ENCODE data around the gene FBXL13. TPM values are rescaled to one million over a fixed set of nuclear protein-coding genes. Genes with fewer than 3 reads are reported as not detected.

Gene FBXL13
- total and polyA plus RNA-seq, 2 of the 8 experiments (the other 6 are each of a cell fraction or from before 2014, with no cell fraction given): 1.2 to 2.8 TPM

DNA sequence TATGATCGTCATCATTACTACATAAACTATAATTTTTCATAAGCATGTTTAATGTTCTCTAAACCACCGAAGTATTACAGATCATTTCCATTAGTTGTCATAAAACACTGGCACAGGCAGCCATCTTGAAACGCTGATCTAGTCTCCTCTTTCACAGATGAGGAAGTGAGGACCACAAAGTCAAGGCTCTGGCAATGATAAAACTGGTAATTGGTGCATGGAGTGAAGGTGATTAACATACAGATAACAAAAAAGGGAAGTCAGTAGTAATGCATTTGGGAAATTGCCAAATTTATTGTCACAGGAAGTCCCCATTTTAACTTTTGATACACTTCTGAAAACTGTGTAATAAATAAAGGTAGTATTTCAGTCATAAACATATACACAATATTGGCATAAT lies 49.3 kb downstream of the FBXL13 start:
- no peak overlapping the region for H3K27ac ChIP-seq (ENCODE audit: low read depth, low read length)
- H3K4me3 ChIP-seq (ENCODE audit: extremely low read depth in 1 of 4, insufficient read depth in 2 of 4, low read depth in 3 of 4, low read length in 4 of 4): no peak overlapping the region
- FAIRE-seq: no peak
- no peak overlapping the region for H3K18ac ChIP-seq (ENCODE audit: extremely low read depth, low read length)
- H3K56ac ChIP-seq (replicated peaks; ENCODE audit: insufficient read length, low read depth, low read length): no peak overlapping the region
- no peak overlapping the region for H2BK15ac ChIP-seq (ENCODE audit: low read length)
- H3K36me3 ChIP-seq (ENCODE audit: control insufficient read depth in 2 of 4, insufficient read depth in 4 of 4, low read length in 3 of 4): no peaks in the 10 kb centered on the region
- no peak overlapping the region for H3K4me2 ChIP-seq (ENCODE audit: insufficient read depth in 1 of 2, low read depth in 2 of 2, low read length in 2 of 2)
- H2BK20ac ChIP-seq (ENCODE audit: low read length): no peak overlapping the region
- no peak for DNase-seq (ENCODE audit: low read depth in 1 of 2, low spot score in 2 of 2)
- no peak overlapping the region for H3K9ac ChIP-seq (replicated peaks in 1 of 4; ENCODE audit: extremely low read depth in 1 of 4, low read depth in 3 of 4, low read length in 3 of 4)
- POLR2A ChIA-PET (ENCODE audit: partially characterized antibody): no interaction called here
- H2BK120ac ChIP-seq (replicated peaks; ENCODE audit: low read depth, low read length): no peak overlapping the region
- no peak overlapping the region for H2AFZ ChIP-seq (ENCODE audit: low read length)
- no peak overlapping the region for H2BK12ac ChIP-seq (ENCODE audit: low read depth, low read length)
- H4K91ac ChIP-seq (replicated peaks; ENCODE audit: insufficient read length, low read length): no peak overlapping the region
- no peak overlapping the region for H4K8ac ChIP-seq (ENCODE audit: extremely low read depth, insufficient read depth, low read length)
- H3K79me1 ChIP-seq (ENCODE audit: low read depth, low read length): no peaks in the 10 kb centered on the region
- CTCF ChIA-PET (ENCODE audit: partially characterized antibody): no interaction called here
- H3K23me2 ChIP-seq (ENCODE audit: low read depth, low read length): no peaks in the 10 kb centered on the region
- no peak overlapping the region for H2AK5ac ChIP-seq (ENCODE audit: low read depth, low read length)
- no peak overlapping the region for H4K5ac ChIP-seq (ENCODE audit: insufficient read length, low read depth, low read length)
- H3K14ac ChIP-seq (ENCODE audit: insufficient read length): no peak overlapping the region
- no peaks in the 10 kb centered on the region for H3K4me1 ChIP-seq (replicated peaks in 1 of 4; ENCODE audit: control insufficient read depth in 3 of 4, insufficient read depth in 4 of 4, low read length in 3 of 4)
- no peaks in the 10 kb centered on the region; a peak in 1 of 4 replicates for H3K9me3 ChIP-seq (ENCODE audit: insufficient read depth in 2 of 2, low read depth in 1 of 2, low read length in 1 of 2)
- H3K23ac ChIP-seq (ENCODE audit: insufficient read length): no peak overlapping the region
- no peak overlapping the region for H3K4ac ChIP-seq (replicated peaks; ENCODE audit: insufficient read length, low read depth, low read length)
- H3K27me3 ChIP-seq (replicated peaks in 1 of 4; ENCODE audit: control insufficient read depth in 3 of 4, extremely low read depth in 1 of 4, insufficient read depth in 3 of 4, low read length in 3 of 4): no peaks in the 10 kb centered on the region
- no peaks in the 10 kb centered on the region for H3K79me2 ChIP-seq (ENCODE audit: control insufficient read depth in 1 of 2, insufficient read depth in 2 of 2, low read length in 2 of 2)
- no peak overlapping the region for H2BK5ac ChIP-seq (ENCODE audit: low read depth, low read length)
- no peaks in the 10 kb centered on the region for H4K20me1 ChIP-seq (replicated peaks in 1 of 2; ENCODE audit: control insufficient read depth in 1 of 2, insufficient read depth in 2 of 2, low read length in 2 of 2)
- 96% methylated on average over 3 of the region's 3 CpGs; no CpG with 5 or more reads in 1 of the 2 experiments for WGBS, 2 experiments (ENCODE audit: extremely low coverage in 1 of 2, insufficient coverage in 1 of 2, insufficient read length in 1 of 2, insufficient replicate concordance in 2 of 2, low coverage in 1 of 2, low lambda C conversion rate in 2 of 2, missing lambda C conversion rate in 1 of 2)
- TF ChIP-seq, protein P1, sequence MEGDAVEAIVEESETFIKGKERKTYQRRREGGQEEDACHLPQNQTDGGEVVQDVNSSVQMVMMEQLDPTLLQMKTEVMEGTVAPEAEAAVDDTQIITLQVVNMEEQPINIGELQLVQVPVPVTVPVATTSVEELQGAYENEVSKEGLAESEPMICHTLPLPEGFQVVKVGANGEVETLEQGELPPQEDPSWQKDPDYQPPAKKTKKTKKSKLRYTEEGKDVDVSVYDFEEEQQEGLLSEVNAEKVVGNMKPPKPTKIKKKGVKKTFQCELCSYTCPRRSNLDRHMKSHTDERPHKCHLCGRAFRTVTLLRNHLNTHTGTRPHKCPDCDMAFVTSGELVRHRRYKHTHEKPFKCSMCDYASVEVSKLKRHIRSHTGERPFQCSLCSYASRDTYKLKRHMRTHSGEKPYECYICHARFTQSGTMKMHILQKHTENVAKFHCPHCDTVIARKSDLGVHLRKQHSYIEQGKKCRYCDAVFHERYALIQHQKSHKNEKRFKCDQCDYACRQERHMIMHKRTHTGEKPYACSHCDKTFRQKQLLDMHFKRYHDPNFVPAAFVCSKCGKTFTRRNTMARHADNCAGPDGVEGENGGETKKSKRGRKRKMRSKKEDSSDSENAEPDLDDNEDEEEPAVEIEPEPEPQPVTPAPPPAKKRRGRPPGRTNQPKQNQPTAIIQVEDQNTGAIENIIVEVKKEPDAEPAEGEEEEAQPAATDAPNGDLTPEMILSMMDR (IDR thresholded peaks at IDR 0.05; ENCODE audit: control extremely low read depth in 1 of 3, insufficient read depth in 1 of 3, low read depth in 1 of 3, low read length in 3 of 3): no peak
- TF ChIP-seq CEBPB (IDR thresholded peaks at IDR 0.05; ENCODE audit: low read depth, low read length): no peak
- no peak for TF ChIP-seq HDAC6 (IDR thresholded peaks at IDR 0.05; ENCODE audit: low read depth, low read length)
- no peak for TF ChIP-seq CBX5 (IDR thresholded peaks at IDR 0.05; ENCODE audit: low read depth, low read length)
- TF ChIP-seq SAP30 (IDR thresholded peaks at IDR 0.05; ENCODE audit: insufficient read depth, insufficient replicate concordance, low read length): no peak
- TF ChIP-seq EP300 (IDR thresholded peaks at IDR 0.05; ENCODE audit: borderline replicate concordance in 1 of 2, low read depth in 2 of 2, low read length in 2 of 2): no peak
- no peak for TF ChIP-seq RFX5 (IDR thresholded peaks at IDR 0.05; ENCODE audit: borderline replicate concordance, low read depth, low read length)
- no peak for TF ChIP-seq RBBP5 (IDR thresholded peaks at IDR 0.05; ENCODE audit: borderline replicate concordance, low read depth, low read length)
- TF ChIP-seq SIX5 (IDR thresholded peaks at IDR 0.05; ENCODE audit: low read depth, low read length): no peak
- TF ChIP-seq FOSL1 (IDR thresholded peaks at IDR 0.05; ENCODE audit: insufficient read depth, low read depth, low read length): no peak
- no peak for TF ChIP-seq POU5F1 (IDR thresholded peaks at IDR 0.05; ENCODE audit: low read depth, low read length)
- no peak for TF ChIP-seq GABPA (IDR thresholded peaks at IDR 0.05; ENCODE audit: borderline replicate concordance, insufficient read depth, low read length)

All from H1 (cell line).